Ramos (cell line): ENCODE measurements around the gene CLPTM1.
"Not testable (repeated sequence)": the region's sequence is repeated elsewhere in the genome, so short reads cannot be mapped to it uniquely, and the experiment has no call there.

Source experiments
- in situ Hi-C: fragments of 300-500 bp; cut with MboI; formaldehyde crosslinking; loops from one replicate; pipeline ENCODE4 v1.14.3; 2022; ENCODE audit warnings: low sequenced_read_pairs; ENCODE audit not compliant: unreplicated experiment

CLPTM1 gene

GRCh38 chr19:44954649-44955504, at the start of gene CLPTM1:
Gene CLPTM1, plus strand, starts transcription at chr19:44955380. Its CDS starts 16 bp downstream, at chr19:44955396.
- in situ Hi-C loops, result no loop called here

- in situ Hi-C loops, result loop anchor here (10.0 kb wide), 2 partner anchors 149 to 279 kb away; no protein-coding TSS in a partner anchor
Measured at GRCh38 chr19:44905437-44906160, 49.6 kb upstream of the CLPTM1 start, which contains the start of gene APOE. Gene APOE, plus strand, starts transcription at chr19:44905796. Its CDS starts 829 bp downstream, at chr19:44906625.

- in situ Hi-C loops, result loop anchor here (10.0 kb wide), 2 partner anchors 147 to 277 kb away; no protein-coding TSS in a partner anchor
Measured at GRCh38 chr19:44907613-44908012, 47.6 kb upstream of the CLPTM1 start.

- in situ Hi-C loops, result loop anchor here (10.0 kb wide), 2 partner anchors 147 to 277 kb away; no protein-coding TSS in a partner anchor
Measured at GRCh38 chr19:44908074-44908835, 46.9 kb upstream of the CLPTM1 start.

- in situ Hi-C loops, result loop anchor here (10.0 kb wide), 2 partner anchors 146 to 276 kb away; no protein-coding TSS in a partner anchor
Measured at GRCh38 chr19:44908836-44909261, 46.3 kb upstream of the CLPTM1 start.

- in situ Hi-C loops, result loop anchor here (10.0 kb wide), 2 partner anchors 145 to 275 kb away; no protein-coding TSS in a partner anchor
Measured at GRCh38 chr19:44909775-44910174, 45.4 kb upstream of the CLPTM1 start.

GRCh38 chr19:44911896-44912295, 43.3 kb upstream of the CLPTM1 start:
- in situ Hi-C loops, result not testable (repeated sequence)

- in situ Hi-C loops, result no loop called here
Measured at GRCh38 chr19:44912854-44913253, 42.3 kb upstream of the CLPTM1 start.

GRCh38 chr19:44913512-44914432, 41.4 kb upstream of the CLPTM1 start:
- in situ Hi-C loops, result not testable (repeated sequence)

GRCh38 chr19:44914433-44915206, 40.6 kb upstream of the CLPTM1 start, which contains the start of gene APOC1:
Gene APOC1, plus strand, starts transcription at chr19:44914608. Its CDS starts 284 bp downstream, at chr19:44914892.
- in situ Hi-C loops, result not testable (repeated sequence)

GRCh38 chr19:44924243-44924725, 30.9 kb upstream of the CLPTM1 start:
- in situ Hi-C loops, result no loop called here

GRCh38 chr19:44925114-44925891, 29.9 kb upstream of the CLPTM1 start:
- in situ Hi-C loops, result no loop called here

- in situ Hi-C loops, result not testable (repeated sequence)
Measured at GRCh38 chr19:44926245-44927077, 28.7 kb upstream of the CLPTM1 start.

GRCh38 chr19:44927746-44928145, 27.4 kb upstream of the CLPTM1 start:
- in situ Hi-C loops, result no loop called here

- in situ Hi-C loops, result no loop called here
Measured at GRCh38 chr19:44930088-44930487, 25.1 kb upstream of the CLPTM1 start.

- in situ Hi-C loops, result no loop called here
Measured at GRCh38 chr19:44931541-44931940, 23.6 kb upstream of the CLPTM1 start.
